Measurements from ENCODE around the gene AUTS2. TPM values are rescaled to one million over a fixed set of nuclear protein-coding genes. Genes with fewer than 3 reads are reported as not detected.

The AUTS2 gene
- total RNA-seq, 1 donor from 2014 or later = 0.20 TPM

DNA sequence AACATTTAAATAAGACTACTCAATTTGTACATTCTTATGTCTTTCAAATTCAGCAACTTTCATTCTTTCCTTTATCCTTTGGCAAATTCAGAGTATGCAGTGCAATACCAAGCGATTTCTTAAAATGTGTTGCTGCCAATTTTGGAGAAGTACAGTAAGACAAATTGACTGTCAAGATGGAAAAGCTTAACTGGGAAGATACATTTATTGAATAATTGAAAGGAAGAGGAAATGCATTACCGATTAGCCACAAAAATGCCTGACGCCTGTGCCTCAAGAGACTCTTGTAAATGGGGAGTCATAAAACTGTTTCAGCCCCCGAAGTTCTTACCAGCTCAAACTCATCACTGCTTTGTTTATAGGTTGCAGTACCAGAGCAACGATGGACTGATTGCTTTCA lies 1160.4 kb downstream of the AUTS2 start:
- no peak for DNase-seq (ENCODE audit: low read depth, low spot score)

DNA sequence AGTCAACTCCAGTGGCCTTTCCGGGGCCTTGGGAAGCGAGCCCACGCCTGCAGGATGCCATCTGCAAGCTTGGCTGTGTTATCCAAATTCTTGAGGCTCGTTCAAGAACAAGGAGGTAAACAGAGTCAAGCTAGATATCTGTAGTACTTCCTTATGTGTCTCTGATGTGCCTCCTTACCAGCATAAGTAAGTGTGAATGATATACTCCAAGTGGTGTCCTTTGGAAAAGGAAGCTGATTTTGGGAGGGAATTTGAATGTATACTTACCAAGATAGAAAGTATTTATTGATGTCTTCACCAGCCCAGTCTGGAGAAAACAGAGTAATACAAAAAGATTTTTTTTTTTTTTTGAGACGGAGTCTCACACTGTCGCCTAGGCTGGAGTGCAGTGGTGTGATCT lies 1161.4 kb downstream of the AUTS2 start:
- no peak for DNase-seq (ENCODE audit: low read depth, low spot score)

DNA sequence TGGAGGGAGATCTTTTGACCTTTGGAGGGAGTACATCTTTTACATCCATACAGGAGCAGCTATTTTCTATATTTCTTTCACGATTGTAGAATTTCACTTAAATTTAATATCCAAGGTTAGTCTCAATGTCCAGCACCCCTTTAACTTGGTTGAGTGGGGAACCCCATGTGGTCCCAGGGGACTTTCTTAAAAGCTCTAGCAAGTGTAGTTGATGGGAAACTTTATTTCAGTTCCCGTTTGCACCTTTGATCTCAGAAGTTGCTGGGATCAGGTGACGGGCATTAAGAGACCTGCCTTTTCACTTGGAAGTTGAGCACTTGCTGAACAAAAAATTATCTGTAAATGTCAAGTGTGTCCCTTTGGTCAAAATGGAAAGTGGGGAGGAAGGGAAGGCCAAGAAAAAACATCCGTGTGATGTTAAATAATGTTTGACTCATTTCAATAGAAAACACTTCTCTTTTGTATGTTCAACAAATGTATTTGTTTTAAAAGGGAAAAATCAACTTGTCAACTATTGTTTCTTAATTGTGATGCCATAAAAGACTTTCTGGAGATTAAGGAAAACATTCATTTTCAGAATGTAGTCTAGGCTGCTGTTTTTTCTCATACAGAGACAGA lies 1163.5 kb downstream of the AUTS2 start:
- DNase-seq (ENCODE audit: low read depth, low spot score) = no peak

DNA sequence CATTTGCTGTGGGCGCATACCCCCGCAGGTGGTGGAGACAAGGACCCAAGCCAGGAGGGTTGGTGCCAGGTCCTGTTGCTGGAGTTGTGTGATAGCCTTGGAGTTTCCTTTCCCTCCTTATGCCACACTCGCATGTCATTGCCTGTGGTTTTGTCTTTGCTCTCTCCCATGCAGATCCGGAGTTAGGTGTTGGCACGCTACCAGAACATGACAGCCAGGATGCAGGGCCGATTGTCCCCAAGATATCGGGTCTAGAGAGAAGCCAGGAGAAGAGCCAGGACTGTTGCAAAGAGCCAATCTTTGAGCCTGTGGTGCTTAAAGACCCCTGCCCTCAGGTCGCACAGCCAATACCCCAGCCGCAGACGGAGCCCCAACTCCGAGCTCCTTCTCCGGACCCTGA lies 1164.4 kb downstream of the AUTS2 start:
- DNase-seq (ENCODE audit: low read depth, low spot score) = no peak

DNA sequence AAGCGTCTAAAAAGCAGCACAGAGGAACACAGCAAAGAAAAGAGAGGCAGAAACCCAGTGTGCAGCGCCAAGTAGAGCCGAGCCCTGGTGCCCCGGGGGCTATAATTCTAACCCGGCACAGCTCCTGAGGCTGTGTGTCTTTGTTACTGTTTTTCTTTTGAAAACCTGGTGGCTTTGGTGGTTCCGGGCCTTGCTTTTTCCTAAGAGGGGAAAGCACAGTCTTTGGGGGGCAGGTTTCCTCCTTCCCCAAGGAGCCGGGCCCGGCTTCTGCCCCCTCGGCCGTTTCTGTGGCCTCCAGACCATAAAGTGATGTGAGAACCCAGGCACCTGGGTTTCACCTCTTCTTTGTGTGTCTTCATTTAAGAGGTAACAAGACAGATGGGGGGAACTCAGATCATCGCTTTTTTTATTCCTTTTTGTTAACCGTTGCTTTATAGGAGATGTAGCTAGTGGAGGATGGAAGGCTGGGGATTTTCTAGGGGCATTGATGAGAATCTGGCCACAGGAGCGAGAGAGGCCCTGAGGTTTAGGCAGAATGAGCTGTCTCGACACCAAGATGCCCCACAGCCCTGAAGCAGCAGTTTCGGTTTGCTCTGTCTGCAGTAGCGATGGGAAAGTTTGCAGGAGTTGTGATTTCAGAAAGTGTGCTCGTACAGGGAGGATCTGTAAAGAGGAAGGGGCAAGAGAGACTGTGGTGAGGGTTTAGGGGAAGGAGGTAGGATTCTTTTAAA lies 1165.9 kb downstream of the AUTS2 start:
- DNase-seq (ENCODE audit: low read depth, low spot score) = no peak

DNA sequence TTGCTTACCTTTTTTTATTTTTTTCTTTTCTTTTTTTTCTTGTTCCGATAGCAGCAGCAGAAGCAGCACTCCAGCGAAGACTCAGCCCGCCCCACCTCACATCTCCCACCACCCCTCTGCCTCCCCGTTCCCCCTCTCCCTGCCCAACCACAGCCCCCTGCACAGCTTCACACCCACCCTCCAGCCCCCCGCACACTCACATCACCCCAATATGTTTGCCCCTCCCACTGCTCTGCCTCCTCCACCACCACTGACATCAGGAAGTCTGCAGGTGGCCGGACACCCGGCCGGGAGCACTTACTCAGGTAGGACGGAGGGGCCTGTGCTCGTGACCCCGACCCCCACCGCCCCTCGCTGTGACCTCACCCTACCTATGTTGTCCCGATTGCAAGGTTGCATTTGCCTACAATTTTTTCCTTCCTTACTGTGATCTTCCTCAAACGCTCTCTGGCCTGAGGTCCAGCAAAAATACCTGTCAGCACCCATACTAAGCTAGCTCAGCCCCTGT lies 1166.5 kb downstream of the AUTS2 start:
- no peak for DNase-seq (ENCODE audit: low read depth, low spot score)

DNA sequence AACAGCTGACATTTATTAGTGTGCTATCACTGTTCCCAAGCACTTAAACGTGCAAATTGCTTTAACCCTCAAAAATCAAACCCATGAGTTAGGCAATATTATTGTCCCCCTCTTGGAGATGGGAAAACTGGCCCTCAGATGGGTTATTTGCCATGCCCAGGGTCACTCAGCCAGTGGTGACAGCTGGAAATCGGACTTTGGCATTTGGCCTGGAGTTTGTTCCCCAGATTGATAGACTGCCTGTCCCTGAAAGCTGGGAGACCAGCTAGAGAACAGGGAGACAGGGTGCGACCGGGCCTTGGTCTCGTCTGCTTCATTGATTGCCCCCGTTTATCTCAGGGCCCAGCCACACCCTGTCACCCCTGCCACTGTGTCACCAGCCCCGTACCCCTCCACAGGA lies 1167.4 kb downstream of the AUTS2 start:
- DNase-seq (ENCODE audit: low read depth, low spot score) = no peak

DNA sequence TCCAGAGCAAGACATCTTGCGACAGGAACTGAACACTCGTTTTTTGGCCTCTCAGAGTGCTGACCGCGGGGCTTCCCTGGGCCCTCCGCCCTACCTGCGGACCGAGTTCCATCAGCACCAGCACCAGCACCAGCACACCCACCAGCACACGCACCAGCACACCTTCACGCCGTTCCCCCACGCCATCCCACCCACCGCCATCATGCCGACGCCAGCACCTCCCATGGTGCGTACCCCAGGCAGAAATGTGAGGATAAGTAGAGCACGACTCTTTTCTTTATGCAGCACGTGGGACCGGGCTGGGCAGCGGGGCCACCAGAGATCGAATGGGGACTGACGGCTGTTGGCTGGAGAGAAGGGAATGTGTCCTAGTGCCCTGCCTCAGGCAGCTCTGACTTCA lies 1167.8 kb downstream of the AUTS2 start:
- no peak for DNase-seq (ENCODE audit: low read depth, low spot score)

DNA sequence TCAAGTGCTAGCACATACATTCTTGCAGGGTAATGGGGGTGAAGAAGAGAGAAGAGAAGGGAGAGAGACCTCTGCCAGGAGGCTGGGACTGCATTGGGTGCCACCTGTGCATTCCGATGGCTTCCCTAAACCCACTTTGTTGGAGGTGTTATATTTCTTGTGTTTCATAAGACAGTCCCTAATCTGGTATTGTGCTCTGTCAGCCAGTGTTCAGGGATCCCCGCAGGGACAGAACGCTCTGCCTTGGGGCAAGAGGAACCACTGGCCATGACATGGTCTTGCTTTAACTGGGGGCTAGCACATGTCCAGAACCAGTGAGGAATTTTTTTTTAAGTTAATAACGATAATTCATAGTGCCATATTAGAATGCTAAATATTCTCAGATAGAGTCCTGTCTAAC lies 1168.4 kb downstream of the AUTS2 start:
- DNase-seq (ENCODE audit: low read depth, low spot score) = no peak

DNA sequence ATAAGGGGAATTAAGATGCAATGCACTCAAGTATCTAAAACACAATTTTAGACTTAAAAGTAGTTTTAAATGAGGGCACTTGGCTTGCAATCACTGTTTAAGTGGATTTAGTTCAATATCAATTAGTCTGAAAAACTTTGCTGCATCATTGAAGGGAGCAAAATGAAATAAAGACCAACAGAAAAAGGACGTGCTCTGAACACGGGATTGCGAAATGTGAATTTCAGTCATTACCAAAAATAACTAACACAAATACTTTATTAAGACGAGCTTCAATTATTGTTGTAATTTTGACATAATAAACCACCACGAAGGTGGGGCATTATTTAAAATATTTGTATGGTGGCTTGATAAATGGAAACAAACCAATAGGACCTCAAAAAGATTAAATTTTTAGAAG lies 1171.9 kb downstream of the AUTS2 start:
- DNase-seq (ENCODE audit: low read depth, low spot score) = no peak

DNA sequence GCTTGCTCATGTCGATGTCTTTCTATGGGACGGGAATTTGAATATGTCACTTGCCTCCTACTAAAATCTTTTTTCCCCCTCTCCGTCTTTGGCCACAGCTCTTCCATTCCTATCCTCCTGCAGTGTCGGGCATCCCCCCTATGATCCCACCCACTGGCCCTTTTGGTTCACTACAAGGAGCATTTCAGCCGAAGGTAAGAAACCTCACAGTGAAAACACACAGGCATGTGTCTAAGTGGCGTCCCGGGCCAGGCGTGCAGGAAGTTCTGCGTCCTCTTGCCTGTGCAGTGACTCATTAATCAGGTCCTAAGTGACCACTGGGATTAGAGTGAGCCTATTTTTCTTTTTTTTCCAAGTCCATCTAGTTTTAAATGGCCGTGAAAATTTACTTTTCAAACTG lies 1173.2 kb downstream of the AUTS2 start:
- DNase-seq (ENCODE audit: low read depth, low spot score) = no peak

DNA sequence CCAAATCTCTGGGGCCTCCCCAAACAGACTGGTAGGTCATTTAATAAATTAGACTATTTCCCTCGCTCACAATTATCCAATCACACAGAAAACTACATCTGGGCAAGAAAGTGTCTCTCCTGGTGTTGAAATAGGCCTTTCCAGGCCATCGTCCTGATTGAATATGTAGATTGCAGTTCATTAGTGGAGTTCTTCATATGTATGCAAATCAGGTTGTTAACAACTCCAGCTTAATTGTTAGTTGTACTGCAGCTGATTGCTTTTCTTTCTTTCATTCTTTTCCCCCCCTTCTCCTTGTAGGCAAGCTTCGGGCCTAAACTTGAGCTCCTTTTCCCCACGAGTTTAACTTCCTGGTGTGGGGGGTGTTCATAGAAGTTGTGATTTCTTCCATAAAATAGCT lies 1174.6 kb downstream of the AUTS2 start:
- no peak for DNase-seq (ENCODE audit: low read depth, low spot score)

DNA sequence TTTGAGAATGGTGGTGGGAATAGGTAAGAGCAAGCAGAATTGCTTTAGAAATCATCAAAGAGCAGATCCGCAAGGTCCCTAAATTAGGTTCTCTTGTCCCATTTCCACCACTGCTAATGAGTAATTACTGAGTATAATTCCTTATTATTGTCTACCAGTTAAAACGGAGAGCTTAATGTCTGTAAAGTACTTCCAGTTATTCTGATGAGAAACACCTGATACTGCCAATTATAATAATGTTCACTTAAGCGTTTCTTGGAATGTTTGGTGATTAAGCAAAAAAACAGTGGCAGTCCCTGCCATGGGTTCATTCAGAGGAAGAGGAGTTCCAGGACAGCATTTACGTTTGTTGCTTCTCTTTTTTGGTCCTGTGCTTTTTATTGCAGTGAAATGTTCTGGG lies 1175.1 kb downstream of the AUTS2 start:
- DNase-seq (ENCODE audit: low read depth, low spot score) = no peak

DNA sequence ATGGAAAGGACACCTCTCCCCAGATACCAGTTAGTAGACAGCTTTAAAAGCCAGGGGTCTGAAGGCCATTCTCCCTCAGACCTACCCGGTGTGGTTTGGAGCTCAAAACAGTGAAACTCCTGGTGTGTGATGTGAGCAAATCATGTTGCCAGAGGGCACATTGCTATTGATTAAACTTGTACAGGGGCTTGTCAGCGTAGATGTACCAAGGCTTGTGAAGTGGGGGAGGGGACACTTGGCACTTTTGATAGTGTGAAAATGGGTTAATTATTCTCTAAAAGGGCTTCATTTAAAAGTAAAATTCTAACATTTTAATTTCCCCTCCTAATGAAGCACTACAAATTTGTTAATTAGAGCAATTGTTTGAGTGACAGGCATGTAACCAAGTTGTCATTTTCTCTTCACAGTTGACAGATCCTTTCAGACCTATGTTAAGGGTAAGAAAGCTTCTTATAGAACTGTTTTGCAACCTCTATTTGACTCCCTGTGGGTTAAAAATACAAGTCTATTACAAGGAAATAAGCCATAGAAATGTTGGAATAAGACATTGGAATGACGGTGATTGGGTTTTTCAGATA lies 1176.8 kb downstream of the AUTS2 start:
- DNase-seq (ENCODE audit: low read depth, low spot score) = no peak

DNA sequence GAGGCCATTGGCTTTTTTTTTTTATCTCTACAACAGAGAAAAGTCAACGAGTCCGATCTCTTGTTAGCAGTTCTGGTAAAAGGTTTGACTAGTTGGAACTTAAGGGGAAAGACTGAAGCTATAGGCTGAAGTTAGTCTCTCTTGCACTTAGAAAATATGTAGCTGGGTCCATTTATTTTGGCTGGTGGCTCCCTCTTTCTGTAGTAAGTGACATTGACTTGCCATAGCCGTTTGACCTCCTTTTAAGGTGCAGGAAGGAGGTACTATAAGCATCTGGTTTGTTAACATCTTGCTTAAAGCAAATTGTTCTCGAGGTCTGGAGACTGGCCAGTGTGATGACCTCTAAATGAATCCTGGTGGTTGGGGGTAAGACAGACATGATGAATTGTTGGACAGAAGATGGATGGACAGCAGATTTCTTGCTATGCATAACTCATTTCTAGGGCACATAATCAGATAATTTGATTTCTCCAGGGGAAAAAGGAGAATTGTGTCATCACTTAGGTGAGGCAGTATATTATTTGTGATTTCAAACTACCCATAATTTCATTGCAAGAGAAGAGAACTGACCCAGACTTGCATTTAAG lies 1177.4 kb downstream of the AUTS2 start:
- DNase-seq (ENCODE audit: low read depth, low spot score) = no peak

DNA sequence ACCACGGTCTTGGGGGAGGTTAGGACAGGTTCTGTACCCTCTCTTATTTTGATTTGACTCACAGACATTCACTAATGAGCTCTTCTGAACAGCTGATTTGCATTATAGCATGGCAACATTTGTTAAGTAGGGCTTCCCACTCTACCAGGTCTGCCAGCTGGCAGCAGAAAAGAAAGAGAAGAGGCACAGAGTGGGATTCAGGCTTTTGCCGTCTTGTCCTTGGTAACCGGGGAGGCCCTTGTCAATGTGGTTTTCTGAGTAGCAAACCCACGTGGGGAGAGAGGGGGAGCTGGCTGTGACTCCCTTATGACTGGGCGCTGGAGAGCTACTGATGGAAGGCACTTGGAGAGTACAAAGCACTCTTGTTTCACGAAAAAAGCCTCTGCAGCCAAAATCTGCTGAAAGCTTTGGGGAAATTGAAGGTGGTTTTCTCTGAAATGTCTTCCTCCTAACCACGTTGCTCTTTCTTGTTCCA lies 1178.4 kb downstream of the AUTS2 start:
- no peak for DNase-seq (ENCODE audit: low read depth, low spot score)

DNA sequence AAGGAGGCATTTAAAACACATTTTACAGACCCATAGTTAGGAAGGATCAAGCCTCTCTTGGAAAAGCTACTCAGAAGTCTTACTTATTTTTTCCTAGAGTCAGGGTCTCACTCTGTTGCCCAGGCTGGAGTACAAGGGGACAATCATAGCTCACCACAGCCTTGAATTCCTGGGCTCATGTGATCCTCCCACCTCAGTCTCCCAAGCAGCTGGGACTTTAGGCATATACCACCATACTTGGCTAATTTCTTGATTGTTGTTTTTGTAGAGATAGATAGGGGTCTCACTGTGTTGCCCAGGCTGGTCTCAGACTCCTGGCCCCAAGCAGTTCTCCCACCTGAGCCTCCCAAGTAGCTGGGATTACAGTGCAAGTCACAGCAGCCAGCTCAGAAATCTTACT lies 1179.0 kb downstream of the AUTS2 start:
- no peak for DNase-seq (ENCODE audit: low read depth, low spot score)

DNA sequence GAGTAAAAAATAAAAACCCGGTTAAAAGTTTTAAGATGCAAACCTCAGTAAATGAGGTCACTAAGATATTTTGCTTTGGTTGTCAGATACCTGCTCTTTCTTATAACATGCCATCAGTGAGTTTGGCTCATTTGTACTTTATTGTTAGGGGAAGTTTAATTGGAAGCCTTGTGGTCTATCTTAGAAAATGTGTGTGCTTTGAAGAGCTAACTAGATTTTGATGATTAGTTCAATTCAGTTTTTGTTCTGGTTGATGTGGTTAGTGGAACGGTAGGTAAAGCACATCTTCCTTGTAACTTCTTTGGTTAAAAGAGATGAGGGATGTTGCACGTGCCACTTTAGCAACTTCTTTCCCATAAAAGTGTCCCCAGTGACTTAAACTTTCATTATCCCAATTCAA lies 1180.3 kb downstream of the AUTS2 start:
- no peak for DNase-seq (ENCODE audit: low read depth, low spot score)

DNA sequence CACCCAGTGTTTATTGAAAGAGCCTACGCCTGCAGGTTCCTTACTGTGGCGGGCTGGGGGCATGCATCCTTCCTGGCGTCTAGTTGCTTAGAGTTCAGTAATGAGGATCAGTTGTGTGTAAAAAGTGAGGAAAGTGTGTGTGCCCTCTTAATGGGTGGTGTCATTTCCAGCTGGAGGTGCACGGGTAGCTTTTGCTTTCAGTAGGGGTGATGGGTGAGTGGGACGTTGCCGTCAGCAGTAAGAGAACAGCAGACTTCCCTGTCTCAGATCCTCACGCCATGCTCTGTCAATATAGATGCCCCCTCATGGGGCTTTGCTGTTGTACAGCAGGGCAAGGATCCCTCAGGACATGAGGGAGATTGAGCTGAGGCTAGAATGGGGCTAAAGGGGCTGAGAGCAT lies 1181.0 kb downstream of the AUTS2 start:
- DNase-seq (ENCODE audit: low read depth, low spot score) = no peak

DNA sequence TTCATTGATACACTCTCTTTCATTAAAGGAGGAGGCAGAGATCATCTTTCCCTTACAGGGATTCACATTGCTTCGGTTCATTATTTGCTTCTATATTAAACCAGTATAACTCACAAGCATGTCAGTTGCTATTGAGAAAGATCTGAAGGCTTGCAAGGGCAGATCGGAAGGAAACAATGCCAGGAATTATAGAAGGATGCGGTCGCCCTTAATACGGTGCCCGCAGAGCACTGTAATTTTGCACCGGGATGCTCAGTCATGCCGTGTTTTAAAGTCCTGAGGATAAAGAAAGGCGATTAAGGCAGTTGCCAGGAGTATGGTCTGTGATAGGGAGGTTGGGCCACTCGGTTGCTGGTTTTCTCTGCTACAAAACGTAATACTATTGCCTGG lies 1183.6 kb downstream of the AUTS2 start:
- no peak for DNase-seq (ENCODE audit: low read depth, low spot score)

DNA sequence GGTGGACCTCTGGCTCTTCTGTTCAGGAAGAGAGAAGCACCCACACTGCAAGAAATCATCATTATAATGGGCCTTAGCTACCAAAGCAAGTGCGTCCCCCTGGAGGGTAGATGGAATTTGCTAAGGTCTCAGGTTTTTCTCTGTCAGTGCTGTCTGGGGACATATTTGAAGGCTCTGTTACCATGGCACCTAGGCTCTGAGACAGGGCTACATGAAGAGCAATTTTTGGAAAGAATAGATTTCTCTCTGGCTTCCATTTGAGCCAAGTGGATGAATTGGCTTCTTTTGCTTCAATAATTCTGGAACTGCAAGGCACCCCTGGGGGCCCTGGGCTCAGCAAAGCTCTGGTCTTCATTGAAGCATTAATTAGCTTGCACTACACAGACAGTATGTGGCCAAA lies 1184.5 kb downstream of the AUTS2 start:
- DNase-seq (ENCODE audit: low read depth, low spot score) = no peak

DNA sequence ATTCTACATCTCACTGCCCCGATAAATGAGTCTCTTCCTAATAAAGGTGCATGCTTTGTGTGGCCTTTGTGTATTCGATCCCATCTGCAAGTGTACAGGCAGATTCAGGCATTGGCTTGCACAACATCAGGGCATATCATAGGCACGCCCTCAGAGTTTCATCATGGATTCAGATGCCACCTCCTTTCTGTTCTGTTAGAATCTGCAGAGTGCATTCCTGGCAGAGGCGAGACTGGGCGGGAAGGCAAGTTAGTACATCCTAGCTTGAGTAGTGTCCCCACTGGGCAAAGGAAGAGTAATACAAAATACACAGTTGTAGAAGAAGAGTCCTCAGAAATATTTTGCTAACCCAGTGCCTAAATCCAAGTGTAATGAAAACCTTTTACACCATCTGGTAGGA lies 1187.2 kb downstream of the AUTS2 start:
- DNase-seq (ENCODE audit: low read depth, low spot score) = no peak

Measured in pulmonary artery endothelial cell (primary cell).